Activated T-helper 1 cell treated with anti-CD3 and anti-CD28 coated beads, Interleukin-12 subunit alpha, Interleukin-12 subunit beta, Interleukin-2, Interleukin-4 antibody, amounts not matched to agents 30 ng/mL and 10 ng/mL and 1 ng/mL, durations not matched to agents 14 hours and 24 hours and 36 hours (primary cell): ENCODE measurements around the gene RSPH10B2. TPM values are rescaled to one million over a fixed set of nuclear protein-coding genes. Genes with fewer than 3 reads are reported as not detected.
"Not testable (repeated sequence)": the region's sequence is repeated elsewhere in the genome, so short reads cannot be mapped to it uniquely, and the experiment has no call there.

Experiments used
- DNase-seq: peaks from one replicate; pipeline ENCODE4 v3.0.0; 2021; ENCODE audit warnings: low spot score
- H3K27ac Mint-ChIP-seq: one replicate; pipeline ENCODE4 v1.8.0; 2021; ENCODE audit warnings: mild to moderate bottlenecking, mixed read lengths
- H3K27me3 Mint-ChIP-seq: one replicate; pipeline ENCODE4 v1.8.0; 2022; ENCODE audit warnings: mild to moderate bottlenecking, moderate library complexity, mixed read lengths; ENCODE audit not compliant: insufficient read depth
- H3K36me3 Mint-ChIP-seq: one replicate; pipeline ENCODE4 v1.8.0; 2021; ENCODE audit warnings: low read depth, mixed read lengths
- H3K4me1 Mint-ChIP-seq: one replicate; pipeline ENCODE4 v1.8.0; 2021; ENCODE audit warnings: low read depth, mixed read lengths
- H3K4me3 Mint-ChIP-seq: one replicate; pipeline ENCODE4 v1.8.0; 2021; ENCODE audit warnings: mild to moderate bottlenecking, moderate library complexity, mixed read lengths
- H3K9me3 Mint-ChIP-seq: one replicate; pipeline ENCODE4 v1.8.0; 2021; ENCODE audit warnings: mixed read lengths
- intact Hi-C: fragments of 100-400 bp; cut with micrococcal nuclease; formaldehyde crosslinking; loops from one replicate; pipeline ENCODE4 v1.15.1; 2024
- total RNA-seq: library from RNA; stranded (reverse); gene quantifications from 2 replicates; pipeline ENCODE4 v1.2.3, GENCODE V29; 2022

The RSPH10B2 gene
- 0.20 and 0.29 TPM in 2 replicates for total RNA-seq

DNA sequence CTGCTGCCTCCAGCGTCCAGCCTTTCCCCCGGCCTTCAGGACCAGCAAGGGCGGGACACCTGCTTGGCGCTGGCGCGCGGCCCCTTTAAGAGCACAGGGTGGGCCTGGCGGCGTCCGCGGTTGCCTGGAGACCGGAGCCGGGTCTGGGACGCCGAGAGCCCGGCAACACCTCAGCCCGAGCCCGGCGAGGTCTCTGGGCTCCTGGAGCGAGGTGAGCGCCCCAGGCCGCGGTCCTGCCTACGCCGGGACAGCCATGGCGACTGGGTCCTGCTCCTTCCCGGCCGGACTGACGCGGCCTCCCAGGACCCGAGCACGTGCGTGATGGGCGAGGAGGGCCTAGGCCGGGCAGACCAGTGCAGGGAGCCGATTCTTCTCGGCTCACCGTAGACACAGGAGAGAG lies at the start of gene RSPH10B2:
Gene RSPH10B2 (plus strand): TSS at position 140 of the 400 bp plus-strand sequence. CDS start 3,575 bp downstream, outside the sequence.
- H3K27ac Mint-ChIP-seq, H3K9me3 Mint-ChIP-seq, H3K4me1 Mint-ChIP-seq, DNase-seq, intact Hi-C loops, H3K4me3 Mint-ChIP-seq, H3K27me3 Mint-ChIP-seq, H3K36me3 Mint-ChIP-seq: not testable (repeated sequence)

DNA sequence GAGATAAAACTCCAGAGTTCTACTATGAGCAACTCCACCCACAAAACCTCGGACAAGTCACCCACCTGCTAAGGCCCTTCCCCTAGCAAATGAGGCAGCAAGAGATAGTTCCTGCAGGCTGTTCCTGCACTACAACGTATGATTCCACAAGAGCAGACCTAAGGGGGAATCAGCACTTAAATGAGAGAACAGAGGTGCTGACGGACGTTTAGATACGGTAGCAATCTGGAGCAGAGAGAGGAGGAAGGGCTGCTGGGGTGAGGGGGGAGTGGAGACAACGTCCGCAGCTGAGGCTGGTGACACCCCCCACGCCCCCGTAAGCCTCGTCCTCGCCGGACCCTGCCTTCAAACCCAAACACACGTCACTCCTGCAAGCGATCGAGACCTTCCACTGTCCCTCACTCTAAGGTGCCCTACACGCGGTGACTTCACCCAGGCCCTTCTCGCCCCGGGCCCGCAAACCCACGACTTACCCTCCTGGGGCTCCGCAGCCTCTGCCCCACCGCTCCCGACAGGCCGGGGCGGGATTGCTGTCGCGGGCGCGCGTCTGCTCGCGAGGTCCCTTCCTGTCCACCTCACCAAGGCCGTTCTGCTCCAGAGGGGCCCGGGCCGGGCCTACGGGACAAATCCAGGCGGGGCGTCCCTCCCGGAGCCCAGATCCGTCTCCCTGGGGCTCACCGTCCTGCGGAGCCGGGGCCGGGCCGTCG lies 47.8 kb upstream of the RSPH10B2 start:
- Mint-ChIP-seq H3K4me1 (peaks cover 31% of the 10 kb centered on the region), H3K27me3 (peaks cover 2% of the 10 kb centered on the region), H3K9me3 (peaks cover 50% of the 10 kb centered on the region), H3K36me3 (peaks cover 48% of the 10 kb centered on the region), H3K4me3 (peak overlapping the region; percentile 95), H3K27ac (peak overlapping the region; percentile 90)
- intact Hi-C loops, result loop anchor here (1.0 to 5.0 kb wide), 3 partner anchors 14 to 476 kb away; partner anchors contain the start of genes C1GALT1 and INTS15
- peak; percentile 21 for DNase-seq

DNA sequence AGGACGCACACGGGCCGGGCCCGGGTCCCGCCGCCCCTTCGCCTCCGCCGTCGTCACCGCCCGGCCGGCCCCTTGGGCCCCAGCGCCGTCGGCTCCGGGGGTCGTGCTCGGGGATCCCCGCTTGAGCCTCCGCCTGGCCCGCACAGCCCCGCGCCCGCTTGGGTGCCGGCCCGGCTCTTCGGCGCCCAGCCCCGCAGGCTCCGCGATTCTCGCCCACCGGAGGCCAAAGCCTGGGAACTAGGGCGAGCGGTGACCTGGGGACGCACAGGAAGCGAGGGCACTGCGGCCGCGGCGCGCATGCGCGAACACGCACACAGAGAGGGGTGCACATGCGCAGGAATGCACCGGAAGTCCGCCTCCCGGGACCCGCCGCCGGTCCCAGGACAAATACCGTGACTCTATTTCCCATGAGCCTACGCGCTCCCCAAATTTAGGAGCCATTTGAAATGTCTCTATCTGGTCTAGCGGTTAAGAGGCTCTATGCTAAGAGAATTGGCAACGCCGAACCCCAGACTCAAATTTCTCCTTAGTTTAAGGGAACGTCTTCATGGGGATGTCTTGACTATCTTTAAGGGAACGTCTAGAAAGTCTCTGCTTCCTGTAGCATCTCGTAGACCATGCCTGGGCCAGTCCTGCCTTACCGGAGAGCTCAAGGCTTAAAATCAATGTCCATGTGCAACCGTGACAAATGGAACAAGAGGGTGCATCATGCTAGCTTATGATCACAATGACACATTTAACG lies 47.1 kb upstream of the RSPH10B2 start, which contains the start of gene ZNF12:
Gene ZNF12 (minus strand): TSS at position 282 of the 742 bp plus-strand sequence. CDS start 1,774 bp downstream, outside the sequence.
- Mint-ChIP-seq H3K4me3 (peak within 1 kb of the TSS; percentile 95), H3K27ac (peak within 1 kb of the TSS; percentile 90)
- intact Hi-C loops, result loop anchor here (1.0 to 5.0 kb wide), 5 partner anchors 15 to 475 kb away; partner anchors contain the start of genes C1GALT1 and INTS15

DNA sequence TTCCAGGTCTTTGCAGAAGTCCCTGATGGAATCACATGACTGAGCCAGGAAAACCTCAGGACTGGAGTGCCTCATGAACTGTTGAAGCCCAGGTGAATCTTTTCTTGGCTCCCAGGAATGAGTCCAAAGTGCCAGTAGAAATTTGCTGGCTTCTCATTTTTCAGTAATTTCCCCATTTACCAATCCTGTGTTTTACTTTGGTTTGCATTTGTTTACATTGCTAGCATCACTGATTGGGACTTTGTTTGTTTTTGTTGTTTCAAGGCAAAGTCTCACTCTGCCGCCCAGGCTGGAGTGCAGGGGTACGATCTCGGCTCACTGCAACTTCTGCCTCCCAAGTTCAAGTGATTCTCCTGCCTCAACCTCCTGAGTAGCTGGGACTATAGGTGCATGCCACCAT lies 45.6 kb upstream of the RSPH10B2 start:
- peak overlapping the region; percentile 75 for H3K4me3 Mint-ChIP-seq
- DNase-seq, result no peak
- H3K9me3 Mint-ChIP-seq, result peaks cover 32% of the 10 kb centered on the region
- H3K36me3 Mint-ChIP-seq, result peaks cover 30% of the 10 kb centered on the region
- intact Hi-C loops, result loop anchor here (5.0 kb wide), 1 partner anchor 474 kb away; the partner anchor contains the start of gene C1GALT1
- H3K27me3 Mint-ChIP-seq, result peaks cover 2% of the 10 kb centered on the region
- peaks cover 26% of the 10 kb centered on the region for H3K4me1 Mint-ChIP-seq
- no peak overlapping the region for H3K27ac Mint-ChIP-seq

More for the DNA sequence above, 47.1 kb upstream of the RSPH10B2 start, which contains the start of gene ZNF12:
- peaks cover 41% of the 10 kb centered on the region for H3K36me3 Mint-ChIP-seq
- peak; percentile 93 for DNase-seq
- H3K9me3 Mint-ChIP-seq, result peaks cover 44% of the 10 kb centered on the region
- H3K4me1 Mint-ChIP-seq, result peaks cover 31% of the 10 kb centered on the region
- H3K27me3 Mint-ChIP-seq, result peaks cover 2% of the 10 kb centered on the region

DNA sequence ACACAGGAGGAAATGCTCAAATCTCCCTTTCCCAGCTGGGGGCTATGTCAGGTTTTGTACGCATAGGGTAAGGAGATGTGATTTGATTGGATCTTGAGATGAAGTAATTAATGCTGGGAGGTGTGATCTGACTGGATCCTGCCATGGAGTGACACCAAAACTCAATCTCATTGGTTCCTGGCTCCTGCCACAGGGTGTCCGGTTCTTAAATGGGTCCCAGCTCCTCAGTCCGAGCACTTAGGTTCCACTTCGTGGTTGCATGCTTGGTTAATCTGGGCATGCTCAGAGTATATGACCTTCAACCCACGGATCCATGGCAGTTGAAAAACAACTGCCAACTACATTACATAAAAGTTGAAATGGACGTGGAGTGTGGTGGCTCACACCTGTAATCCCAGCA lies 44.1 kb upstream of the RSPH10B2 start:
- no peak for DNase-seq
- Mint-ChIP-seq H3K36me3 (peaks cover 20% of the 10 kb centered on the region), H3K4me1 (peaks cover 18% of the 10 kb centered on the region), H3K9me3 (peaks cover 25% of the 10 kb centered on the region), H3K27me3 (peaks cover 2% of the 10 kb centered on the region), H3K27ac (no peak overlapping the region), H3K4me3 (no peak overlapping the region)
- intact Hi-C loops, result loop anchor here (5.0 kb wide), 1 partner anchor 472 kb away; the partner anchor contains the start of gene C1GALT1

DNA sequence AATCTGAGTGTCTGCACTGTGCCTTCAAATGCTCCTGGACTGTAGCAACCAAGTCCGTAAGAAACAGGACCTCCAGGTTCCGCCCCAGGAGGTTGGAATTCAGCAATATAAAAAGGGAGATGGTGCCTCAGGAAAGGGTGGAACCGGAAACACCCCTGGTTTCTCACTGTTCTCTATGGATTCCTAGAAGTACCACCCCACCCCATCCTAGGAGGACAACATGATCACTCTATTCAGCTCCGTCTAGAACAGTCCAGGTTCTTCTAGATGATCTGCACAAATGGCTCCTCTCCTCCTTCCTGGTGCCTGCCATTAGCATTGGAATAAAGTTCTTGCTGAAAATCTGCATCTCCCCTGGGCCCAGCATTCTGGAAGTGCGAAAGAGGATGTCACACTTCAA lies 39.5 kb upstream of the RSPH10B2 start:
- no peak overlapping the region for H3K27ac Mint-ChIP-seq
- H3K4me3 Mint-ChIP-seq, result no peak overlapping the region
- no peak for DNase-seq
- H3K36me3 Mint-ChIP-seq, result peaks cover 2% of the 10 kb centered on the region
- intact Hi-C loops, result no loop called here
- peaks cover 7% of the 10 kb centered on the region for H3K4me1 Mint-ChIP-seq
- no peaks in the 10 kb centered on the region for H3K9me3 Mint-ChIP-seq
- peaks cover 16% of the 10 kb centered on the region for H3K27me3 Mint-ChIP-seq

DNA sequence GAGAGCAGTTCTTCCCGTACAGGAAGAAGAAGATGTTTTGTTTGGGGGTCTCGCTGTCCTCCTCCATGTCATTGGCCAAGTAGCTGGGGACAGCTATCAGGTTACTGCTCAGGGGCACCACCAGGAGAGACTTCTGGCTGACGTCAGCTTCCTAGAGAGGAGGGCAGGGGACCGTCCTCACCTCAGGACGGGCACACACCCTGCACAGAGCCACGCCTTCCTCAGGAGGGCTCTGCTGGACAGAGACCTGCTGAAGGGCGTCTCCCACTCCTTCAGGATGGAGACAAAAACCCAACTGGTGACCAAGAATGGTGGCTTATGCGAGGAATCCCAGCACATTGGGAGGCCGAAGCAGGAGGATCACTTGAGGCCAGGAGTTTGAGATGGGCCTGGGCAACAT lies 38.0 kb upstream of the RSPH10B2 start:
- H3K36me3 Mint-ChIP-seq, DNase-seq, H3K4me1 Mint-ChIP-seq, H3K9me3 Mint-ChIP-seq, H3K4me3 Mint-ChIP-seq, intact Hi-C loops, H3K27ac Mint-ChIP-seq: not testable (repeated sequence)
- H3K27me3 Mint-ChIP-seq, result peaks cover 17% of the 10 kb centered on the region

DNA sequence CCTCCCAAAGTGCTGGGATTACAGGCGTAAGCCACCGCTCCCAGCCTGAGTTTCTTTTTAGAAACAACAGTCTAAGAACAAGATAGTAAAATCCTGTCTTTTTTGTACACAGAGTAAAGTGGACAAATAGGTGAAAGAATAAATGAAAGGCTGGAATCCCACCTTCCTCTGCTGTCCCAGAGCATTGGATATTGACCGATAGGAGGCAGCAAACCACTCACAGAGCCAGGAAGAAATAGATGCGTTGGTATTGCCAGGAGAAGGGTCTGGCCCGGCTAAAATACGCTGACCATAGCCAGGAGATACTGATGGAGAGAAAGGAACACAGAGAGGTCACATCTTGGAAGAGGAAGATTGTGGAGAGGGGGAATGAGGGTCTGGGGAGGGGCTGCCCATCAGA lies 35.8 kb upstream of the RSPH10B2 start:
- Mint-ChIP-seq H3K36me3 (peaks cover 2% of the 10 kb centered on the region), H3K27ac (no peak overlapping the region), H3K27me3 (peaks cover 19% of the 10 kb centered on the region), H3K9me3 (no peaks in the 10 kb centered on the region), H3K4me3 (no peak overlapping the region), H3K4me1 (peaks cover 7% of the 10 kb centered on the region)
- no peak for DNase-seq
- intact Hi-C loops, result no loop called here

DNA sequence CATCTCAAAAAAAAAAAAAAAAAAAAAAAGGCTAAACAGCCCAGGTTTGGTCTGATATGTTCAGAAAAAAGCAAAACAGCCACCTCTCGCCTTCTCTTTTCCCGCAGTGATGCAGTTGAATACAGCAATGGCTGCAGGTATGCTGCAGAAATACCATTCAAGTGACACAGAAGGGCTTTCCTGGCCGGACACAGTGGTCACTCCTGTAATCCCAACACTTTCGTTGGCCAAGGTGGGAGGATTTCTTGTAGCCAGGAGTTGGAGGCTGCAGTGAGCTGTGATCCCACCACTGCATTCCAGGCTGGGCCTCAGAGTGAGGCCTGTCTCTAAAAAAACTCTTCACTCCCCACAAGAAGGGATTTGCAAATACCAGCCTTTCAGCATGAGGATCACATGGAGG lies 29.6 kb upstream of the RSPH10B2 start:
- not testable (repeated sequence) for H3K27me3 Mint-ChIP-seq, H3K36me3 Mint-ChIP-seq, DNase-seq, H3K27ac Mint-ChIP-seq, H3K9me3 Mint-ChIP-seq, H3K4me1 Mint-ChIP-seq, H3K4me3 Mint-ChIP-seq
- intact Hi-C loops, result loop anchor here (10.0 kb wide), 1 partner anchor 920 kb away; the partner anchor contains the start of gene UMAD1

DNA sequence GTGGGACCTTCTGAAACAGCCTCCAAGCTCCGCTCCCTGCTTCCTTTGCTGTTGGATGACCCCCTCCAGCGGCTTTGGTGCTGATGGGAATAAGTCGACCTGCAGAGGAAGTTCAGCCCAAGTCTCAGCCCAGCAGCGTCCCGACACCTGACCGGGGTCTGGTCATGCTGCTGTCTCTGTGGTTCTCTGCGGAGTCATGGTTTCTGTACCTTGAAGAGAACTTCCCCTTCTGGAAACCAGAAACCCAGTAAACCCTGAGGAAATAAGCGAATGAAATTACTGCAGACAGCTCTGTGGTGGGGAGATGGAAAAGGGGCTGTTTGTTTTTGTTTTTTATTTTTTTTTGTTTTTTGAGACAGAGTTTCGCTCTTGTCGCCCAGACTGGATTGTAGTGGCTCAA lies 28.9 kb upstream of the RSPH10B2 start:
- intact Hi-C loops, result loop anchor here (5.0 to 10.0 kb wide), 3 partner anchors 102 to 920 kb away; partner anchors contain the start of genes CCZ1B, UMAD1 and ZDHHC4
- Mint-ChIP-seq H3K4me1 (peaks cover 6% of the 10 kb centered on the region), H3K4me3 (no peak overlapping the region), H3K27me3 (peaks cover 6% of the 10 kb centered on the region), H3K27ac (no peak overlapping the region), H3K9me3 (peaks cover 4% of the 10 kb centered on the region), H3K36me3 (peaks cover 2% of the 10 kb centered on the region)
- DNase-seq, result no peak

DNA sequence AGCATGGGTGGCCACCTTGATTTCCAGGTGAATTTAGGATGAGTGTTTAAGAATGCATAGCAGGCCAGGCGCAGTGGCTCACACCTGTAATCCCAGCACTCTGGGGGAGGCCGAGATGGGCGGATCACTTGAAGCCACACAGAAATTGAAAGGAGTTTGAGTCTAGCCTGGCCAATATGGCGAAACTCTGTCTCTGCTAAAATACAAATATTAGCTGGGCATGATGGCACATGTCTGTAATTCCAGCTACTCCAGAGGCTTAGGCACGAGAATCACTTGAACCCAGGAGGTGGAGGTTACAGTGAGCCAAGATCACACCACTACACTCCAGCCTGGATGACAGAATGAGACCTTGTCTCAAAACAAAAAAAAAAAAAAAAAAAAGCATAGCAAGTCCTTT lies 27.6 kb upstream of the RSPH10B2 start:
- not testable (repeated sequence) for H3K9me3 Mint-ChIP-seq, H3K36me3 Mint-ChIP-seq, DNase-seq, H3K27me3 Mint-ChIP-seq, H3K27ac Mint-ChIP-seq, H3K4me3 Mint-ChIP-seq
- peaks cover 15% of the 10 kb centered on the region for H3K4me1 Mint-ChIP-seq
- intact Hi-C loops, result loop anchor here (5.0 to 10.0 kb wide), 3 partner anchors 101 to 918 kb away; partner anchors contain the start of genes CCZ1B, UMAD1 and ZDHHC4

DNA sequence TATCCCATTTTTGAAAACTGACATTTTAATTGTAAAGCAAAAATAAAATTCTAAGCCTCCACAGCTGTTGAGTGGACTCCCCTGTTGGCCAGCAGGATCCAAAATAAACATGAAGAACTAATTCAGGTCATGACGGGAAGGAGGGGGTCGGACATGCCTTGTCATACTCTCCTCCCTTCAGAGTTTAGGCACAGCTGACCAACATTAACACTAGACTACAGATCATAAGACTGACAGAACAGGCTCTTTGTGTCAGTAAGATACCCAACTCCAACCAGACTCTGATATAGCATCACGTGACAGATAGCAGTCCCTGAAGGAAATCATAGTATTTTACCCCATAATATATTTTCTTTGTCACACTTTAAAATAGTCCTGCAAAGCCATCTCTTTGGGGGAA lies 26.2 kb upstream of the RSPH10B2 start:
- Mint-ChIP-seq H3K36me3 (peaks cover 11% of the 10 kb centered on the region), H3K4me1 (peaks cover 22% of the 10 kb centered on the region), H3K9me3 (peaks cover 4% of the 10 kb centered on the region), H3K4me3 (no peak overlapping the region), H3K27me3 (peaks cover 2% of the 10 kb centered on the region), H3K27ac (no peak overlapping the region)
- intact Hi-C loops, result loop anchor here (5.0 to 10.0 kb wide), 3 partner anchors 100 to 917 kb away; partner anchors contain the start of genes CCZ1B, UMAD1 and ZDHHC4
- no peak for DNase-seq
